Mesenteric fat pad (tissue), 1 donor: ENCODE results near the gene CREBBP. TPM values are rescaled to one million over a fixed set of nuclear protein-coding genes. Genes with fewer than 3 reads are reported as not detected.

Source experiments
- DNase-seq: peaks from one replicate; pipeline ENCODE4 v3.0.0-alpha.2; 2020; ENCODE audit warnings: low spot score
- total RNA-seq: library from RNA; stranded (reverse); fragmentation: NEBNext Ultra II Directional; extraction: Animal tissue kit (Norgen Biotek cat#: 25700); gene quantifications from one replicate; pipeline ENCODE4 v1.2.1, GENCODE V29; 2021
- donor health status: DM: yes; HTN: yes; CAD: no.

CREBBP gene
- total RNA-seq, 1 donor from 2014 or later: 67.0 TPM

- no peak for DNase-seq
Measured at GRCh38 chr16:3825103-3825502, 55.4 kb downstream of the CREBBP start.

- DNase-seq: no peak
Measured at GRCh38 chr16:3824121-3824795, 56.3 kb downstream of the CREBBP start.

GRCh38 chr16:3823427-3823826 is 57.1 kb downstream of the CREBBP start:
- no peak for DNase-seq

GRCh38 chr16:3822366-3823045 is 58.0 kb downstream of the CREBBP start:
- no peak for DNase-seq

- no peak for DNase-seq
Measured at GRCh38 chr16:3821184-3821583, 59.3 kb downstream of the CREBBP start.

GRCh38 chr16:3819746-3820724 is 60.5 kb downstream of the CREBBP start:
- DNase-seq: no peak

- no peak for DNase-seq
Measured at GRCh38 chr16:3819175-3819527, 61.4 kb downstream of the CREBBP start.

- no peak for DNase-seq
Measured at GRCh38 chr16:3816326-3816725, 64.2 kb downstream of the CREBBP start.

- no peak for DNase-seq
Measured at GRCh38 chr16:3814755-3815154, 65.8 kb downstream of the CREBBP start.

- no peak for DNase-seq
Measured at GRCh38 chr16:3812469-3813172, 67.9 kb downstream of the CREBBP start.

- no peak for DNase-seq
Measured at GRCh38 chr16:3810818-3811217, 69.7 kb downstream of the CREBBP start.

- DNase-seq: no peak
Measured at GRCh38 chr16:3810198-3810664, 70.3 kb downstream of the CREBBP start.

GRCh38 chr16:3808308-3809063 is 72.0 kb downstream of the CREBBP start:
- no peak for DNase-seq

- DNase-seq: no peak
Measured at GRCh38 chr16:3807425-3808123, 72.9 kb downstream of the CREBBP start.

GRCh38 chr16:3804426-3805016 is 76.0 kb downstream of the CREBBP start:
- no peak for DNase-seq

GRCh38 chr16:3800477-3801270 is 79.8 kb downstream of the CREBBP start:
- DNase-seq: no peak

- DNase-seq: no peak
Measured at GRCh38 chr16:3800019-3800418, 80.5 kb downstream of the CREBBP start.

- DNase-seq: no peak
Measured at GRCh38 chr16:3799354-3799753, 81.2 kb downstream of the CREBBP start.

GRCh38 chr16:3798838-3799237 is 81.7 kb downstream of the CREBBP start:
- no peak for DNase-seq
